ENCODE measurements around the gene PDGFD.

DNA sequence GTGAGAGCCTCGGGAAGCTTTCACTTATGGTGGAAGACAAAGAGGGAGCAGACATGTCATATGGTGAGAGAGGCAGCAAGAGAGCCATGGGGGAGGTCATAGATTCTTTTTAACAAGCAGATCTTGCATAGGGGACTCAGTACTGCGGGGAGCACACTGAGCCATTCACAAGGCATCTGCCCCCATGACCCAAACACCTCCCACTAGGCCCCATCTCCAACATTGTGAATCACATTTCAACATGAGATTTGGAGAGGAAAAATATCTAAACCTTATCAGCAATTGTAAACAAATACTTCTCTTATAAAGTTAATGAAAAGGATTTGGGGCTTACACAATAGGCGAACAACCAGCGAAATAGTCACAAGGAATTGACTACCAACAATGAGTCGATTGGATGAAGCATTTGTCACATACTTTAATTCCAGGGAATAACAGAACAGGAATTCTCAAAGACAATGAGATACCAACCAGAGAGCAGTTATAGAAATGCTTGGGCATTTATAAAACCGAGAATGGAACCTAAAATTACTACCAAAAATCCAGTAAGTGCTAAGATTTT lies 120.2 kb downstream of the PDGFD start:
- TF ChIP-seq, protein P1, sequence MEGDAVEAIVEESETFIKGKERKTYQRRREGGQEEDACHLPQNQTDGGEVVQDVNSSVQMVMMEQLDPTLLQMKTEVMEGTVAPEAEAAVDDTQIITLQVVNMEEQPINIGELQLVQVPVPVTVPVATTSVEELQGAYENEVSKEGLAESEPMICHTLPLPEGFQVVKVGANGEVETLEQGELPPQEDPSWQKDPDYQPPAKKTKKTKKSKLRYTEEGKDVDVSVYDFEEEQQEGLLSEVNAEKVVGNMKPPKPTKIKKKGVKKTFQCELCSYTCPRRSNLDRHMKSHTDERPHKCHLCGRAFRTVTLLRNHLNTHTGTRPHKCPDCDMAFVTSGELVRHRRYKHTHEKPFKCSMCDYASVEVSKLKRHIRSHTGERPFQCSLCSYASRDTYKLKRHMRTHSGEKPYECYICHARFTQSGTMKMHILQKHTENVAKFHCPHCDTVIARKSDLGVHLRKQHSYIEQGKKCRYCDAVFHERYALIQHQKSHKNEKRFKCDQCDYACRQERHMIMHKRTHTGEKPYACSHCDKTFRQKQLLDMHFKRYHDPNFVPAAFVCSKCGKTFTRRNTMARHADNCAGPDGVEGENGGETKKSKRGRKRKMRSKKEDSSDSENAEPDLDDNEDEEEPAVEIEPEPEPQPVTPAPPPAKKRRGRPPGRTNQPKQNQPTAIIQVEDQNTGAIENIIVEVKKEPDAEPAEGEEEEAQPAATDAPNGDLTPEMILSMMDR (IDR thresholded peaks at IDR 0.05; ENCODE audit: poor library complexity, severe bottlenecking): no peak
- TF ChIP-seq EP300 (conservative IDR thresholded peaks at IDR 0.05; ENCODE audit: poor library complexity, severe bottlenecking): no peak
- TF ChIP-seq EZH2 (IDR thresholded peaks at IDR 0.05; ENCODE audit: borderline replicate concordance, insufficient read depth, low read length, poor library complexity, severe bottlenecking): no peak
- TF ChIP-seq, protein P2, sequence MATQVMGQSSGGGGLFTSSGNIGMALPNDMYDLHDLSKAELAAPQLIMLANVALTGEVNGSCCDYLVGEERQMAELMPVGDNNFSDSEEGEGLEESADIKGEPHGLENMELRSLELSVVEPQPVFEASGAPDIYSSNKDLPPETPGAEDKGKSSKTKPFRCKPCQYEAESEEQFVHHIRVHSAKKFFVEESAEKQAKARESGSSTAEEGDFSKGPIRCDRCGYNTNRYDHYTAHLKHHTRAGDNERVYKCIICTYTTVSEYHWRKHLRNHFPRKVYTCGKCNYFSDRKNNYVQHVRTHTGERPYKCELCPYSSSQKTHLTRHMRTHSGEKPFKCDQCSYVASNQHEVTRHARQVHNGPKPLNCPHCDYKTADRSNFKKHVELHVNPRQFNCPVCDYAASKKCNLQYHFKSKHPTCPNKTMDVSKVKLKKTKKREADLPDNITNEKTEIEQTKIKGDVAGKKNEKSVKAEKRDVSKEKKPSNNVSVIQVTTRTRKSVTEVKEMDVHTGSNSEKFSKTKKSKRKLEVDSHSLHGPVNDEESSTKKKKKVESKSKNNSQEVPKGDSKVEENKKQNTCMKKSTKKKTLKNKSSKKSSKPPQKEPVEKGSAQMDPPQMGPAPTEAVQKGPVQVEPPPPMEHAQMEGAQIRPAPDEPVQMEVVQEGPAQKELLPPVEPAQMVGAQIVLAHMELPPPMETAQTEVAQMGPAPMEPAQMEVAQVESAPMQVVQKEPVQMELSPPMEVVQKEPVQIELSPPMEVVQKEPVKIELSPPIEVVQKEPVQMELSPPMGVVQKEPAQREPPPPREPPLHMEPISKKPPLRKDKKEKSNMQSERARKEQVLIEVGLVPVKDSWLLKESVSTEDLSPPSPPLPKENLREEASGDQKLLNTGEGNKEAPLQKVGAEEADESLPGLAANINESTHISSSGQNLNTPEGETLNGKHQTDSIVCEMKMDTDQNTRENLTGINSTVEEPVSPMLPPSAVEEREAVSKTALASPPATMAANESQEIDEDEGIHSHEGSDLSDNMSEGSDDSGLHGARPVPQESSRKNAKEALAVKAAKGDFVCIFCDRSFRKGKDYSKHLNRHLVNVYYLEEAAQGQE (IDR thresholded peaks at IDR 0.05; ENCODE audit: borderline replicate concordance): no peak
- TF ChIP-seq POLR2AphosphoS5 (IDR thresholded peaks at IDR 0.05): no peak
- TF ChIP-seq SMC3 (conservative IDR thresholded peaks at IDR 0.05; ENCODE audit: poor library complexity): no peak
- no peak for TF ChIP-seq TAF1 (IDR thresholded peaks at IDR 0.05; ENCODE audit: low read depth)
- no peak for TF ChIP-seq RAD21 (conservative IDR thresholded peaks at IDR 0.05)
- TF ChIP-seq MXI1 (conservative IDR thresholded peaks at IDR 0.05; ENCODE audit: poor library complexity, severe bottlenecking): no peak

All from neural cell (in vitro differentiated cells).